GM21717 (cell line): ENCODE measurements around the gene TLE1.
"Not testable (repeated sequence)": the region's sequence is repeated elsewhere in the genome, so short reads cannot be mapped to it uniquely, and the experiment has no call there.

Experiments used
- ATAC-seq: cut with Tn5 transposase; IDR thresholded peaks from one replicate; pipeline ENCODE4 v1.9.1; 2021; ENCODE audit warnings: mild to moderate bottlenecking, moderate library complexity; ENCODE audit not compliant: unreplicated experiment

TLE1 gene

DNA sequence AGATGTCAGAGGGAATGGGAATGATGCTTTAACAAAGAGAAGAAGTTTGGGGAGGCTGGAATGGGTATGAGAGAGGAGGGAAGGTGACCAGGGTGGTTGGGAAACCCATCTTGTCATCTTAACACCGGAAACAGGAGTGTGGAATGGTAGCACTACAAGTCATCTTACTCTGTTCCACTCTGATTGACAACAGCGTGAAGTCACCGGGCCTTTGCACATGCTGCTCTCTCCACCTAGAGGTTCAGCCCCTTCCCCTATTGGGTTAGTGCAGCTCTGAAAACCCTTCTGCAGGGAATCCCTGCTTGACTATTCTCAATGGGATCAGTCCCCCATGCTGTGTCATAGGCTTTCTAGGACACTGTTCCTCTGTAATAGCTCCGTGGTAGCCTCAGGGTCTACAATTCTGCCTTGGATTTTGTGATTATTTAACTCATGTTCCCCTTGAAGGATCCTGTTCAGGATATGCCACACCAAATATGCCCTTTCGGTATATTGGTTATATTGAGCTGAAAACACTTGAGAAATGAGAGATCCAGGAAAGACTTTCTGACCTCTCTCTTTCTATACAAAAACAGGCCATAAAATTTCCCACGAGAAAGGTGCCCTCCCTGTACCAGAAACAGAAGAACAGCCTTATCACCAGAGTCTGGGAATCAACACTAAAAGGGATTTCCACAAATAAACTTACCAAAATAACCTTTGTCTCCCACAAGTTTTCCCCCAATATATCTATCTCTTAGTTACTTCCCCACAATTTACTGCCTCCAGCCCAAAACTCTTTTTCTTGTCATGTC, 86.3 kb downstream of the TLE1 start:
- no peak for ATAC-seq

DNA sequence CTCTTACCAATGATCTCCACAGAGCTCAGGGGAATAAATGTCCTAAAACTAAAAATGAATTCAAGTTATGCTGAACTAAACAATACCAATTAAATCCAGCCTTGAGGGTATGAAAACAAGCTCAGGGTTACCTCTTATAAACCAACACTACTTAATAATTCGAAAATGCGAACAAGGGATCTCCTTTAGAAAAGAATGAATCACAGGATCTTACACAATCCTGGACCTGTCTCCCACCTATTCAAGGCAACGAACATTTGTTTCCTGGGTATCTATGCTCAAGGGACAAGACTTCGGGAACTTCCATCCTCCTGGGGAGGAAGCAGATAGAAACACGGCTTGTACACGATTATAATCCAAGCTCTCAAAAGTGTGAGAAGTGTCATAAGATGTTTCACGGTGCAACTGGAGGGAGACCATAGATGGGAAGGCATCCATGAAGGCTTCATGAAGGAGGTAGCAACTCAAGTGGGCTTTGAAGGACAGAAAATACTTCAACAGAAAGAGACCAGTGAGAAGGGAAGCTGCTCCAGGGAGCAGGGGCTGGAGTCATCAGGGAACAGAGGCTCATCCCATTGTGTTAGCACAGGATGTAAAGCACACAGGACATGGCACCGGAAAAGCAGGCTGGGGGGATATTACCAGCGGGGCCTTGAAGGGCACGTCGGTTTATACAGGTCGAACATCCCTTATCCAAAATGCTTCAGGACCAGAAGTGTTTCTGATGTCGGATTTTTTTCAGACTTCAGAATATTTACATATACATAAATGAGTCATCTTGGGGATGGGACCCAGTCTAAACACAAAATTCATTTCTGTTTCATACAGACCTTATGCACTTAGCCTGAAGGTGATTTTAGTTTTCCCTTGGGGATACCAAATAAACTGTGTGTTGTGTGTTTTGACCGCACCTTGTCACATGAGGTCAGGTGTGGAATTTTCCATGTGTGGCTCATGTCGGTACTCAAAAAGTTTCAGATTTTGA, 87.4 kb downstream of the TLE1 start:
- ATAC-seq: no peak

DNA sequence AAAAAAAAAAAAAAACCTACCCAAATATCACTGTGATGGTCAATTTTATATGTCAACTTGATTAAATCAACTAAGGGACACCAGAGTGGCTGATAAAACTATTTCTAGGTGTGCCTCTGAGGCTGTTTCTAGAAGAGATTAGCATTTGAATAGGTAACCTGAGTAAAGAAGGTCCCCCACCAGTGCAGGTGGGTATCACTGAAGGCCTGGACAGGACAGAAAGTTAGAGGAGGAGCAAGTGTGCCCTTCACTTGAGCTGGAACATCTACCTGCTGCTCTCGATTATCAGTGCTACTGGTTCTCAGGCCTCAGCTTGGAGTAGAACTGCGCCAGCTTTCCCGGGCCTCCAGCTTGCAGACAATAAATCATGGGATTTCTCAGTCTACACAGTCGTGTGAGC, 88.7 kb downstream of the TLE1 start:
- ATAC-seq: no peak

DNA sequence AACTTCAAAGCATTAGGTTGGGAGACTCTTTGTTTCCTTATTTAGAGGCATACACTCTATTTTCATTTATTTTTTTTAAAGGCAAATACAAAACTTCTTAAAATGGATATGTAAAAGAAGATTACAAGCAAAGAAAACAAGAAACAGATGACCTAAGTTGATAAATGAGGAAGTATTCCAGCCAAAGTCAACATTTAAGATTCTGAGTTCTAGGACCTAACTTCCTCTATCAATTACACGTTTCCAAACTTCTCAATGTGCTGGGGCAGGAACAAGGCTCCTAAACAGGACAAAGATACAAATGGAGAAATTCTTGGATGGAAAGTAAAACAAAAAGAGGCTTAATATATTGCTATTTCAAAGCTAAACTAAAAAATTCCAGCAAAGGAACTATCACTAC, 89.5 kb downstream of the TLE1 start:
- ATAC-seq: no peak

DNA sequence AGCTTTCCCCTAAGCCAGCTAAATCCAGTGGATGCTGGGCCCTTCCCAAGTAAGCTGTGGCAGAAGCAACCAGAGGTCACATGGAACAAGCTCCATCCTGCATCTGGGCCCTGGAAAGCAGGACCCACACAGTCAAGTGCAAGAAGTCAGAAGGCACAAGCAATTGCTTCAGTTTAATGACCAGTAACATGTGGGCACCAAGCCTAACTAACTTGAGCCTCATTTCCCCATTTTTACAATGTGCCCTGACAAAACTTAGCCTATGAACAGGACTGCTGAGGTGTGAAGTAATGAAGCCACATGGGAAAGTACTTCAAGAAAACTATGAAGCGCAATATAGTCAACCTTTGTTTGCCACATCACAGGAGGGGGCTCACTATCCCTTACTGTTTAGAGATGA, 90.5 kb downstream of the TLE1 start:
- no peak for ATAC-seq

DNA sequence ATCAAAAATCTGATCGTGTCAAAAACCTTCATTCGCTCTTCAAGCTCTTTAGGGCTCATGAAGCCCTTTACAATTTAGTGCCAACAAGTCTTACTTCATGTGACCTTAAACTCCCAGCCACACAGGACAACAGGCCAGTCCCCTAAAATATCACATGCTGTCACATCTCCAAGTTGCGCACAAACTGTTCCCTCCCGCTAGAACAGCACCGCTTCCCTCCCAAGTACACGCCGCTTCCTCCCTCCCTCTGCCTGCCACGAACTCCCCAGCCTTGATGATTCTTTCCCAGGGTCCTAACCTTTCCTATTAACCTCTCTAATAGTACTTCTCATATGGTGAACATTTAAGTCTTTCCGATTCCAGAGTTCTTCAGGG, 91.2 kb downstream of the TLE1 start:
- ATAC-seq: no peak

DNA sequence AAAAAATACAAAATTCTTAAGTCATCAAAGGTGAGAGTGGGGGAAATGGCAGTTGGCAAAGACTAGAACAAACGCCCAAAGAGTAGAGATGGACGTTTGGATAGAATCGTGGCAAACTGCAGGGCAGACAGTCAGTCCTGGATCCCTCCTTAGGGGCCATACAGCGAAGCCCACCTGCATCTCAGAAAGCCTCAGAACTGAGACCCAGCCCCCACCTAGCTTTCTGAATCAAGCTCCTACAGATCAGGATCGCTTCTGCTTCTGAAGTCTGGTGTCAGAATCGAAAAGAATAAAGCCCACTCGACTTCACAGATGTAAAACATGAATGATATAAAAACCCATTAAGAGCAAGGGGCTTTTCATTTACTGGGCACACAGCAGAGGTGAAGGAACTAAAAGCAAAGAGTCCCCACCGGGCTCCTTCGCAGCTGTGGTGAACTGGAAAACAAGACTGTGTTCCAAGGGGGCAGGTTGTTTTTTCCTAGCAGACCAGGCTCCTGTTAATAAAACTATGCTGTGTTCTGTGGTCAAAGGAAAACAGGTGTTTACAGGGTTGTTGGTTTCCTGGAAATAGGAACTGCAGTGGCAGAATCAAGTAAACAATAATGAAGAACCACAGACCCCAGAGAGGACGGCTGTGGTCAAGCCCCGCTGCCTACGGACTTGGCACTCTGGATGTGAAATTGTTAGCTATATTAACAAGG, 91.8 kb downstream of the TLE1 start:
- ATAC-seq: no peak

DNA sequence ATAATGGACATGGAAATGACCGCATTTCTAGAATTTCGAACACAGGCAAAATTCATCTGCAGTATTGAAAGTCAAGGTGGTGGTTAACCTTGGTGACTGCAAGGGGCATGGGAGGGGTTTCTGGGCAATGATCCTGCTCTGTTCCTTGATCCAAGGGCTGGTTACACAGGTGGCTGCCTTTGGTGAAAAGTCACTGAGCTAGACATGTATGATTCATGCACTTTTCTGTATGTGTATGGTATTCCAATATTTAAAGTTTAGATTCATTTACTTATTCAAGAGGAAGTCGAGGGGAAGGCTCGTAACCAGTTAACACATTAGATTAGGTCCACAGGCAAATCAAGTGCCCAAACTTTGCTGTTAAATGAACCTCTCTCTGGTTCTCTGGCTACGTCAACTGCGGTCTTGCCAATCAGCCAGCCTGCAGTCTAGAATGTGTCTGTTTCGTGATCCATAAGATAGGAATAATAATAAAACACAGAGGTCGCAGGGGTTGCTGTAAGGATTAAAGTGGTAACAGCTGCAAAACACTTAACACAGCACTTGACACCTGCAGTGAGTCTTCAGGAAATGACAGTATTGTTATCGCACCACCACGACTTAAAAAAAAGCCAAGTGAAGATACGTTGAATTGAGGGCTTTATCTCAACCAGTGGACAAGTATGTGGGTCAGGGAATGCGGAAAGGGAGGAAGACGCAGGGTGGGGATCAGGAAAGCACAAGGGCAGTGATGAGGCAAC, 92.5 kb downstream of the TLE1 start:
- ATAC-seq: no peak

DNA sequence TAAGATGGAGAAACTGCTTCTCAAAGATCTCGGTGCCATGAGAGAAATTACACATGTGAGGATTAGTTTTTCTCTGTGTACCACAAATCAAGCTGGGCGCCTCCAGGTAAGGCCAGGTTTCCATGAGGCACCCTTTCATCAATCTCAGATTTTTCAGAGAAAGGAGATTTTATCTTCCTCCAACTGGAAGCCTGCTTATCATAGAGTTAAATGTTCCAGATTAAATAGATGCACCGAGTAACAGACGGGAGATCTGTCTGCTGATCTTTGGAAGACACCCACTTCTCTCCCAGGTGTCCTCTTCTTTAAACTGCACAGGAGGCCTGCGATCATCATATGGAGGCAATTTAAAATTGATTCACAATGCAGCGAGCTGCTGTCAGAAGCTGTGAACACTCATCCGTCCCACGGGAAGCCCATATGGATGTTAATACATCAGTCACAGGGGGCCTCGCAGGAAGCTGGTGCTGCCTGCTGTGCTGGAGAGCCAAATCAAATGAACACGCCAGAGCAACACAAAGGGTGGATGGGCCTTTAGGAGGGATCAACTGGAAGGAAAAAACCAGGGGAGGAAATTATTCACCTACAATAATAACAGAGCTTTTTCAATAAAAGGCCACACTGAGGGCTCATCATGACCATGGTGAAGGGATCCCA, 93.3 kb downstream of the TLE1 start:
- no peak for ATAC-seq

DNA sequence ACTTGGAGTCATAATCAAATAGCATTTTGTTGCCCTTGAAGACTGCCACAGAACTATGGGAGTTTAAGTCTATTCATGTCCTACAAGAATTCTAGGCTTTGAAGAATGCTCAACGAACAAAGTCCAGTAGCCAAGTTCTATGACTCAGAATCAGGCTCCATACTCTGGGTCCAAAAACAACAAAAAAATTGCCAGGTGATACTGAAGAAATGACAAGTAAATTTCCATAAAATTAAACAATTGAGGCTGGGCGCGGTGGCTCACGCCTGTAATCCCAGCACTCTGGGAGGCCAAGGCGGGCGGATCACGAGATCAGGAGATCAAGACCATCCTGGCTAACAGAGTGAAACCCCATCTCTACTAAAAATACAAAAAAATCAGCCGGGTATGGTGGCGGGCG, 94.1 kb downstream of the TLE1 start:
- ATAC-seq: not testable (repeated sequence)

DNA sequence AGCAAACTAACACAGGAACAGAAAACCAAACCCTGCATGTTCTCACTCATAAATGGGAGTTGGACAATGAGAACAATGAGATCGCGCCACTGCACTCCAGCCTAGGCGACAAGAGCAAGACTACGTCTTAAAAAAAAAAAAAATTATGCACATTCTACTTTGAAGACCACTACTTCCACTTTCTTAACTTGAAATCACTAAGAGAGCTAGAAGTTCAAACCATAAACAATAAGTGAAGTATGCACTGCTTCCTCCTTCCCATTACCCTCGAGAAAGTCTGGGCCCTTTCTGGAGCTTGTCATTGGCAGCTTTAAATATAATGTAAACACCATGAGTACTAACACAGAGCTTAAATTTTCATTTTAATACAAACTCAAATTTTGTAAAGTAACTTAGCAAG, 94.9 kb downstream of the TLE1 start:
- ATAC-seq: no peak

DNA sequence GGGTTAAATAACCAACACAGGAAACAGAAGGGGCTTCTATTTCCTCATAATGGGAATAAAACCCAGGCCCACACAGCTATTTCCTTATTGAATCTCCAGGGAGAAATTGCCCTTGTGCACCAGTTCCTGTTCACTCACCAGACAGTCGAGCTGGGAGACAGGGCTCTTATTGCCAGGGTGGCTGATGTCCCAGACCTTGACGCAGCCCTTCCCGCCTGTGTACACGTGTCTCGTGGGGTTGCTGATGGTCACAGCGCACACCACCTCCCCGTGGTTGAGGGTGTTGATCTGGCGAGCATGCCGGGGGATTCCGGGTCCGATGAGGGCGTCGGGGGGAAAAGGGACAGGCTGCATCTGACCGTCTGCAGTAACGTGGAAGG, 96.5 kb downstream of the TLE1 start:
- no peak for ATAC-seq

DNA sequence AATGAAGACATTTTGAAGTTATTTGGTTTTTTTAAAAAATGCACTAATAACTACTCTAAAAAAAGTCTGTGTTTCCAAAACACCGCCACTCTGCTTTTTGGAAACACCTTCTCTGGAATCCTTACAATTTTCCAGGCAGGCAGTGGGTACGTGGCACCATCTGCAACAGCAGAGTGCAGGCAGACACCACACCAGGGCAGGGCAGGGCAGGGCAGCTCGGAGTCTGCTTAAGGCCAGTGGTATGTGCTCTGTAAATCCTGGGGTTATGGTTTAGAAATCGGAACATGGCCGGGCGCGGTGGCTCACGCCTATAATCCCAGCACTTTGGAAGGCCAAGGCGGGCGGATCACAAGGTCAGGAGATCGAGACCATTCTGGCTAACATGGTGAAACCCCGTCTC, 97.6 kb downstream of the TLE1 start:
- ATAC-seq: no peak

DNA sequence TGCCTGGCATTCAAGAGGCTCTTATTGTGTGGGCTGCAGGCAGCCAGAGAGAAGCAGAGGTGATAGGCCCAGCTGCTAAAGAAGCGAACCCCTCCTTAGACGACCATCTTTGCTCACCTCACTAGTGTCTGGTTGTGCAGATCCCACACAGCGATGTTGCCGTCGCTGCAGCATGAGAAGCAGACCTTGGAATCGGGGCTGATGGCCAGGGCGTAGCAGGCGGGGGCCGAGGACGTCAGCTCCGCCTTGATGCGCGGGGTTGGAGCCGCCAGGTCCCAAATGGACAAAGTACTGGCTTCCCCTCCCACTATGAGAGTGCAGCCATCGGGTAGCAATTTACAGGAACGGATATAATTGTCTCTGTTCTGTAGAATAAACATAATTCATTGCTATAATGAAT, 98.7 kb downstream of the TLE1 start:
- no peak for ATAC-seq

DNA sequence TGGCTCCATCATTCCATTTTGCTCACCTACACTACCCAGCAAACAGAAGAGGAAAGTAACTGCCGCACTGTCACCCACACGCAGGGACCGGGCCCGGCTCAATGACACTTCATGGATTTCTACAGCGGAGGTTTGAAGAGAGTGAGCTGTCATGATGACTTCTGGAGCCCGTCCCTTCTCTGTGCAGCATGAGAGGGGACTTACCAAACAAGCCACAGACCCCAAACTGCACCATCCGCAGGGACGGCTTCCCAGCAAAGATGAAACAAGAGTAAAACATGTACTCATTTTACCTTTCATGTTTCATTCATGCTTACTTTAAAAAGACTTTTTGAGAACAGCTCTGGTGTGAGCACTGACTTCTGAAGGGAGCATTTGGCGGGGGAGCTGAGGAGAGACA, 99.5 kb downstream of the TLE1 start:
- ATAC-seq: no peak

DNA sequence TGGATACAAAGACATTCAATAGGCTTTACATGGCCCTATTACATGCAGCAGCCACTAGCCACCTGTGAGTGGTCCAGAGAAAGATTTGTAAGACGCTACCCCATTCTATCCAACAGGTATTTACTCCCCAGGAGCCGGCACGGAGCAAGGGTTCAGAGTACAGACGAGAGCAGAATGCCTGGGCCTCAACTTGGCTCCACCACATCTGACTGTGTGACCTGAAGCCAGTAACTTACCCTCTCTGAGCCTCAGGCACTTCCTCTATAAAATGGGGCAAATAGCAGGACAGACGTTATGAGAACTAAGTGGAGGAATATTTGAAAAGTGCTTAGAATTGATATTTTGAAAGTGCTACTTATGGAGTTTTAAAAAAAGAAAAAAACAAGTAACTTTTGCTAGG, 100.0 kb downstream of the TLE1 start:
- no peak for ATAC-seq

DNA sequence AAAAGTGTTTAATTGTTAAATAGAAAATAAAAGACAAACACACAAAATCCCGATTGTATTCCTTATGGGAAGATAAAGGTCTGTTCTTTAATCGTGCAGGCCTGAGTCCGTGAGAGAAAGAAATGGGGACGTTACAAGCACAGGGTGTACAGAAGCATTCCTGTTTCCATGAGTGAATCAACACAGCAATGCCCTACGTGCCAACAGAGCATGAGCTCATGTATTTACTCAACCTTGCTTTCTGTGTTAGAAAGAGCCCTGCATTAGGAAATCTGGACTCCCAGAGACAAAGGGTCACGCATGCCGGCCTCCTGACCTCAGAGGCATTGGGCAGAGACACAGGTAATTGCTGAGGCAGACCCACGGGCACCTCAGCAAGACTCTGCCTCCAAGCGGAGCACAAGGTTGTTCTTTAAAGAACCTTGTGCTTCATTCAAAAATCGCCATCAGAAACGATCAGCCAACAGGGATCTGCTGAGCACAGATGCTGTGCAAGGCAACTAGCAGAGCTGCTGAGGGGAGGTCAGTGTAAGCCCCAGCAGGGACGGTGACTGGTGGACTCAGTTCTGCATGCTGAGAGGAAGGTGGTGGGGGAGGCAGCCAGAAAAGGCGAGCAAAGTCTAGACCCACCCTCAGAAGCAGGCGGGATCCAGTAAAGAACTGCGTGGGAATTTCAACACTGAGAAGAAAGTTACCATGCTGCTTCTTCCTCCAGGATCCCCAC, 101.0 kb downstream of the TLE1 start:
- ATAC-seq: no peak

DNA sequence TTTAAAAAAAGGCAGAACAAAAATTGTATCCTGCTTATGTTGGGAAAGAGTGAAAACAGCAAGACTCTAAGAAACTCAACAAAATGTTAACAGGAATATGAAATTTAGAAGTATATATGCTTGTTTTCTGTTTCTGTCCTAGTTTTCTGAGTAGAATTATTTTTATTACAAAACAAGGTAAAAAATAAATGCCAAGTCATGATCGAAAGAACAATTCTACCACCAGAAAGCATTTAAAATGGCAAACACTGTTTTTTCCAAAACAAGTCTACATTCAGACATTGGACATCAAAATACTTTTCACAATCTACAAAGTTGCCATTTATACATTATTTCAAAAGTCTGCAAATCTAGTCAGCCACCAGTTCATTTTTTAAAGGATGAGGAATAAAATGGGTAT, 102.6 kb downstream of the TLE1 start:
- ATAC-seq: no peak

DNA sequence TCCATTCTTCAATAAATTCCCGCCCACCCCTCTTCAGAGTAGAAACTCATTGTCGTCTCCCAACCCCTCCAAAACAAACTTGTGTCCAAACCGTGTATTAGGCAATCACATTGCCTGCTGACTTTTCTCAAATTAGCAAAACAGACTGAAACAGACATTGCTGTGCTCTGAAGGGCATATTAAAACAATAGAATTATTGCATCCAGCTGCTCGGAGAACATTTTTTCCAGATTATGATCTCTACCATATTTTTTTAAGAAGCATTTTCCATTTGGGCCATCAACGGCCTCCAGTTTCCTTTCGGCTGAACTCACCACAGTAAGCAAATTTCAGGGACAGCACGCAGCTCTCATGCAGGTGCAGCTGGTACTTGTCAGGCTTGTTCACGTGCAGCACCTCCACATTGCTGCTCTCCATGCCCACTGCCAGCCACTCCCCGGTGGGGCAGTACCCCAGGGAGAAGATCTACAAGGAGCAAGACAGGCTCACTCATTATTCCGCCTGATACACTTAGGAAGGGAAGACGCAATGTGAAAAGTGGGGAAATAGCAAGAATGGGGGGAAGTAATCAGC, 104.1 kb downstream of the TLE1 start:
- ATAC-seq: no peak
